ENCODE results near the gene PIRT.
"Not testable (repeated sequence)": the region's sequence is repeated elsewhere in the genome, so short reads cannot be mapped to it uniquely, and the experiment has no call there.

PIRT gene

DNA sequence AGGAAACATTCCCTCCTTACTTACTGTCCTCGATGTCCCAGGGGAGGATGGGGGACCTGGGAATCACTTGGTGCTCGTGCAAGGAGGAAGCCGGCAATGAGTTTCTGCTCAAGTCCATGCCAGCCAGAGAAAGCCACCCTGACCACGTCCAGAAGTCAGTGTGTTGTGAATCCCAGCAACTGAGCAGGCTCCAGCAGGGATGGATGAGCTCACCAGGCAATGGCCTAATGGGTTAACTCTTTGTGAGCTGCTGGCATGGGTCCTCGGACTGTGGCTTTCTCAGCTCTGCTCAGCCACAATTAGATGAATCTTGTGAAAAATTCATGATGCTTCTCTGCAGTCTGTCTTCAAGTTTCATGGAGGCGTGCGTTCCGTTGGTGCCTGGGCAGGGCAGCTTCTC is at the start of gene PIRT:
PIRT (minus strand) TSS at position 167 of the 400 bp plus-strand sequence. CDS start 12,442 bp downstream, outside the sequence.
- no peak for FAIRE-seq

DNA sequence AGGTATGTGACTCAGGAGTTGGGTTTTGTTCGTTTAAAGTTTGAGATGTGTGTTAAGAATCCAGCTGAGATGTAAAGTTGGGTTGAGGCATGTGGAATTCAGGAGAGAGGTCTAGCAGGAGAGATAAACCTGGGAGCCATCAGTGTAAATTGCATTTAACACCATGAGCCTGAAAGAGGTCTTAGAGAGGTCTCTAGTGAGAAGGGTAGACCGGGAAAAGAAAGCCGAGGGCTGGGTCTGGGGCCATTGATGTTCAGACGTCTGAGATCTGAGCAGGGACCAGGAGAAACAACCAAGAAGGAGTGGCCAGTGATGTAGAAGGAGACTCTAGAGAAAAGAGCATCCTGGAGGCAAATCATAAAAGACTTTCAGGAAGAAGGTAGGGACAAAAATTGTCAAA is 44.1 kb upstream of the PIRT start:
- no peak for FAIRE-seq

DNA sequence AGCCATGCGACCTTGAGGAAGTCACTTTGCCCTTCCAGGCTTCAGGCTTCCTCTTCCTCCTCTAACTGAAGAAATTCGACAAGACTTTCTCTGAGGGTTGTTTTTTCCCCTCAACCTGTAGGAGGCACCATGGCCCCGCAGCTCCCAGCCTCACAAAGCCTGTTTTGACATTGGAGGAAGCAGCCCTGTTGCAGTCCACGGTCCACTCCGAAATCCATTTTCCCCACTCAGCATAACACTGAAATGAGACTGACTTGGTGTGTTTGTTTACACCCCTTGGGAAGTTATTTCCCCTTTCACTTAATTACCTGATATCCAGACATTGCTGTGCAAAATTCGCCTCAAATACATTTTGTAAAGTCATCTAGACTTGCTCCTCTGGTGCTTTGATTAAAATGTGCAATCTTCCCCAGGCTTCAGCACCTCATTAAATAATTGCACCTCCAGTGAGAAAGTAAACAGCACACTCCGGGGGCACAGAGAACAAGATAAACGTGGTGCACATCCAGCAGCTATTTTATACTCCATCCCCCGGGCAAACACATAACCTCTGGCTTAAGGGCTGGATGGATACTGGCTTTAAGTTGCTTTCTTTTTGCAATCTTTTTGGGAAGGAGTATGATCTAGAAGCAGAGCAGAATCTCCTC is 41.4 kb upstream of the PIRT start:
- no peak for FAIRE-seq

DNA sequence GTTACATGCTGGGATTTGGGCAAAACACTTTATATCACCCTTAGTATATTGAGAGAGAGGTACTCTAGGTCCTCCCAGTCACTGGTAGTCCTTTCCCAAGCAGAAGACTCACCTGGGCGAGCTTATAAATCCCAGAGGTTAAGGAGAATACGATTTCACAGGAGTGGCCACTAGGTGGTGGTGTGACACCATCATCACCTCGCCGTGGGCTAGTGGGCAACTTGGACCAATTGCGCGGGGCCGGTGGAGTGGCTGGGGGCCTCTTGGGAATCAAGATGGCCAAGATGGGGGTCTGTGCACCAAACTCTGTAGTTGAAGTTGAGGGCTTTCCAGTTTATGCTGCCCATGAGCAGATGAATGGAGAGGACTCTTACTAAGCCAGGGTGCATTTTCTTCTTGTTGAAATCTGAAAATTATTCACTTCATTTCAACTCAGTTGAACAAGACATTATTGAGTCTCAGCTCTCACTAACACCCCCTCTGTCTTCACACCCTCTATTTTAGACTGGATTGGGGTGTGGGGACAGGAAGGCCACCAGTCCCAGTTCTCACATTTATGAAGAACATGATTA is 38.2 kb upstream of the PIRT start:
- no peak for FAIRE-seq

DNA sequence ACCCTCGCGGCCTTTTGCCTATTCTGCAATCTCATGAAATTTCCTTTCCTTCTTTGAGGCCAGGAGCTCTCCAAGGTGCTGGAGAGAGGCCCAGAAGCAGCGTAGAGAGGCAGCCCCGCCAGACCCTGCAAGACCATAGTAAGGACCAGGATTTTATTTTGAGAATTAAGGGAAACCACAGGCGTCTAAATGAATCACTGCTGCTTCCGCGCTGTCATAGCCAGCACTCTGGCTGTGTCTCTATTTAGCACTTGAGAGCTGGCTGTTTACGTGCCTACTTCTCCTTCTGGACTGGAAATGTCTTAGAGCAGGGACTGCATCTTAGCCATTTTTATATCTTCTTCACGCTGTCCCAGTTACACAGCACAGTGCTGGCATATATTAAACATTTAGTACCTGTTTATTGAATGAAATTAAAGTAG is 37.6 kb upstream of the PIRT start:
- FAIRE-seq = no peak

DNA sequence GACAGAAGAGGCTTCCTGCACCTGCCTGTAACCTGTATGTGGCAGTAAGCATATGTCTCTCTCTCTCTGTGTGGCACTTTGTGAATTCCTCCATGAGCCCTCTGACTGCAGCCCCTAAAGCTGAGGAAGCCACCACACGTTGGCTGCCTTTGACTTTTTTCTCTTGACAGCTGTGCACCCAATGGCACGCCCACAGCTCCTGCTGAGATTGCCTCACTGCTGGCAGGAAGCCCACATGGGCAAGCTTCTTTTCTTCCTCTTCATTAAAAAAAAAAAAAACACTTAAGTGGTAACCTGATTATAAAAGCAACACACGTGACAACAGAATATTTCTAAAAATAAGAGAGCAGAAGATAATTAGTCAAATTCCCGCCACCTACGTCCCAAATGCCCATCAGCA is 34.0 kb upstream of the PIRT start:
- FAIRE-seq = no peak

DNA sequence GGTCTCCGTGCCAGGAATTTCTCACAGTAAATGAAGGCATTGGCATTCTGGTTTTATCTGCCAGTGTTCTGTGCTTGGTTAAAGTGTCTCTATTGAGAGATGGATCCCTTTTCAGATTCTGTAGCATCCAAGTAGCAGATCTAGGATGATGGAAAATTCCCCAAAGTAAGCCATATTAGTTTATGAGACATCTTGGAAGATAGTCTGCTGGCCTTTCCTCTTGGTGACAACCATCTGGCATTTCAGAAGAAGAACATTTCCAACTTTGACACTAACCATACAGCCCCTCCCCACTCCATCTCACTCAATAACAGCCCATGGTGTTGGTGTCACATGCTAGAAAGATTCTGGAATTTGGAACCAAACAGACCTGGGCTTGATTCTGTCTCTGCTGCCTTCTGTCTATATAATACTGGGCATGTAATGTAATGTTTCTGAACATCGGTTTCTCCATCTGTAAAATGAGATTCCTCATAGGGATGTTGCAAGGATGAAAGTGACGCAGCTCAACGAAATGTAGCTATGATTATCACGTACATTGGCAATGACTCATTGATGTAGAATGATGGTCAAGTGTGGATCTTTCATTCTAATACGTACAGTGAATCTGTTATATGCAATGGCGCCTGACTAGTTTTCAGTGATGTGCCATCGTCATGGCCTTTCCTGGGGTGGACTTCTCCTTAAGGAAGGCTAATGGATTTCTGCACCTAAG is 32.6 kb upstream of the PIRT start:
- no peak for FAIRE-seq

DNA sequence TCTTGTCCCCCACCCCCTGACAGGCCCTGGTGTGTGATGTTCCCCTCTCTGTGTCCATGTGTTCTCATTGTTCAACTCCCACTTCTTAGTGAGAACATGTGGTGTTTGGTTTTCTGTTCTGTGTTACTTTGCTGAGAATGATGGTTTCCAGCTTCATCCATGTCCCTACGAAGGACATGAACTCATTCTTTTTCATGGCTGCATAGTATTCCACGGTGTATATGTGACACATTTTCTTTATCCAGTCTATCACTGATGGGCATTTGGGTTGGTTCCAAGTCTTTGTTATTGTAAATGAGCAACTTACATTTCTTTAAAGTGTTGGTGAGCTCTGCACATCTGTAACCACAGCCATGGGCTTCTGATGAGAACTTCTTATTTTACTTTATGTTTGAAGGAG is 30.9 kb upstream of the PIRT start:
- FAIRE-seq = not testable (repeated sequence)

DNA sequence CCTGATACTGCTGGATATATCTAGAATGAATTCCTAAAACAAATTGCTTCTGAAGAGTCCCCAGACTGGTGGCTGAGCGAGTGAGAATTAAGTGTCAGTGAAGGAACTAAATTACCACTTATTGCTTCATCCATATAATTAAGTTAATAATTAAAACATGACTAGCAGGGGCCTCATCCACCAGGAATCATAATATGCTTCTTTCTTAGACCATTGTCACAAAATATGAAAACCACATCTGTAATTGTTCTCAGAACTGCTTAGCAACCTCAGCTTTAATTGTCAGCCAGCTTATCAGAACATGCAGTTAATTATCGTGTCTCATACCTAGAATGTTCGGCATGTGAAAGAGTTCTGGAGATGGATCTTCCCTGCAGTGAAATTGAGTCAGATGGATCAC is 21.2 kb upstream of the PIRT start:
- no peak for FAIRE-seq

DNA sequence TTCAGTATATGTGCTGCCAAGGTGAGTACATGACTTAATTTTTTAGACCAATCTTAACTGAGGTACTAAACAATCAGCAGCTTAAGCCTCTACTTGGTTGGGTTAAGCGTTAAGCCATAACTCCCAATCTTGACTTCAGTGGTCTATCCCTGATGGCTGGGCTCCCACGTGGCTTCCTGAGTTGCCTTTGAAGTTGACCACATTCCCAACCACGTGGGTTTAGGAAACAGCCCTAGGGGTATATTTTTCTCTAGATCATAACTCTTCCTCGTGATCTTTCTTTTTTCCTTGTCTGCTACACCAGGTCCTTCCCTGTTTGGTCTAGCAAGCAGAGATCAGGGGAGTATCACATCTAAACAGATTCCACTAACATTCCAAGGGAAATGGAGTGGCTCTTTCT is 20.1 kb upstream of the PIRT start:
- FAIRE-seq = no peak

DNA sequence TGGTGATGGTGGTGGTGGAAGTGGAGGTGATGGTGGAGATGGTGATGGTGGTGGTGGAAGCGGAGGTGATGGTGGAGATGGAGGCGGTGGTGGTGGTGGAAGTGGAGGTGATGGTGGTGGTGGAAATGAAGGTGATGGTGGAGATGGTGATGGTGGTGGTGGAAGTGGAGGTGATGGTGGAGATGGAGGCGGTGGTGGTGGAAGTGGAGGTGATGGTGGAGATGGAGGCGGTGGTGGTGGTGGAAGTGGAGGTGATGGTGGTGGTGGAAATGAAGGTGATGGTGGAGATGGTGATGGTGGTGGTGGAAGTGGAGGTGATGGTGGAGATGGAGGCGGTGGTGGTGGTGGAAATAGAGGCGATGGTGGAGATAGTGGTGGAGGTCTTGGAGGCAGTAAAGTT is 8.7 kb upstream of the PIRT start:
- not testable (repeated sequence) for FAIRE-seq

DNA sequence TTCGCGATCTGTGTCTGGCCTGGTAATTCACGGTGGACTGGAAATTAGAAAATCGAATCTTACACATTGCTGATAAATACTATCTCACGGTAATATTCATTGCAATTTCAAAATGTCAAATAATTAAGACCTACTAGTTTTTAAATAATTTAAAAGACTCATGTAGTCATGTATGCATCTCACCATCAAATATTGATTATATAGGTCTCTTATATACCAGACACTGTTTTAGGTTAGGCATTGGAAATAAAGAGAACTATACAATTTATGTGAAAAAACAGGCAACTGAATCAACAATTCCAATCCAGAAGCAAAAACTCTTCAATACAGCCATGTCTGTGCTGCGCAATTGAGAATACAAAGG is 7.5 kb upstream of the PIRT start:
- FAIRE-seq = no peak

DNA sequence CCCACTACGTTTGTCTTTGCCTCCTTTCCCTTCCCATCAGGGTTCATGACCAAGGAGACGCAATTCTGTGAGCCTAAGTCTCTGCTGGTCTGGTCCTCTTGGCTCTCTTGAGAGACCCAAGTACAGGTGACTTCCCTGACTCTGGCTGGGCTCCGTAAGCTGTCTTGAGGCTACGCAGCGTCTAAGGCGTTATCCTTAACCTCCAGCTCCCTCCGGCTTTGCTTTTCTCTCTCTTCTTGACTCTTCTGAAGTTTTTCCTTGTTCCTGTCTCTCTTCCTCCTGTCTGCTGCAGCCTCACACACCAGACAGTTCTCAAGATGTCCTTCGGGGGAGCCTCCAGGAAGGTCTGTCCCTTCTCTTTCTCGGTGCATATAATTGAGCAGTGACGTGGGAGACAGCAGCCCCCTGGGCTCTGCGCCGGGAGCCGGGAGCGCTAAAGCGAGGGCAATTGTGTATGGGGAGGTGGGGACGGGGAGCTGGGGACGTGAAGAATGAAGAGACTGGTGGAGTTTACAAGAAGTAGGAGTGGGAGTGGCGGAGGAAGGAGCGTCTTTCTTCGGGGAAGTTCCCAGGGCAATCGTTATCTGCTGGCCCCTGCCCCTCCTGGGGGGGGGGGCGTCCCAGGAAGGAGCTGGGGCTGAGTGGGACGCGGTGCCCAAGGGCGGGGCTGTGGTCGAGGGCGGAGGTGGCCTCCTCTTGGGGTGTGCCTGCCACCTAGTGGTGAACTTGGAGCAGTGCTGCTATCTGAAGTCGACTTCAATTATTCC is 6.9 kb upstream of the PIRT start:
- FAIRE-seq = no peak

DNA sequence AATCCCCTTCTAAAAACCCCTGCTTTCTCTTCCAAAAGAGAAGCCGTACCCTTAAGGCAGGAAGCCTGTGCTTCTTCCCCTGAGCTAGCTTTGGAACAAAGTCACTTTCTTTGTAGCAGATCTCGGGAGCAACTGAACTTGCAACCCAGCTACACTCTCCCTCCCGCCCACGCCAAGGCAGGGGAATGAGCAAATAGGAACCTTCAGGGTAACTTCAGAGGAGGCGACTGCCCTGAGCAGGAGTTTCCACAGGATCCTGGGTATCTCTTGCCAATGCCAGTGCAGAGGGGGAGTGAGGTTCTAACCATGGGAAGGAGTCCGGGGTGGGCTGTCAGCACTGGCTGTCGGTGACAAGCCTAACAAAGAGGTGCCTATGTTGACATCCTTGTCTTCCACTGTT is 5.9 kb upstream of the PIRT start:
- FAIRE-seq = no peak

DNA sequence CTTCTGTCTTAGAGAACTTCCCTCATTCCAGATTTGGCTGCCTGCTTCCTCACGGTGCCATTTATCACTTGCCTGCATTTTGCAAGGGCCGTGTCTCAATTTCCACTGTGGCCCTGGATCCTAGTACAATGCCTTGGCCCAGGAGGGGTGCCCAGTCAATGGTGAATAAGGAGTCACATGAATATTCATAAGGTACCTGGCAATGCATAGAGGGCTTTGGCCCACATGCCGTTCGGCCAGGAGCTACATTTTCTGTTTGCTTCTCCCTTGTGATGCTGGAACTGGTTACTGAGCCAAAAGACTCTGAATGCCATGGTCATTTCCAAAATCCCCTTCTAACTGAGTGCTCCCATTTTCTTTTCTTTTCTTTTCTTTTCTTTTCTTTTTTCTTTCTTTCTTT is 4.8 kb upstream of the PIRT start:
- FAIRE-seq = no peak

DNA sequence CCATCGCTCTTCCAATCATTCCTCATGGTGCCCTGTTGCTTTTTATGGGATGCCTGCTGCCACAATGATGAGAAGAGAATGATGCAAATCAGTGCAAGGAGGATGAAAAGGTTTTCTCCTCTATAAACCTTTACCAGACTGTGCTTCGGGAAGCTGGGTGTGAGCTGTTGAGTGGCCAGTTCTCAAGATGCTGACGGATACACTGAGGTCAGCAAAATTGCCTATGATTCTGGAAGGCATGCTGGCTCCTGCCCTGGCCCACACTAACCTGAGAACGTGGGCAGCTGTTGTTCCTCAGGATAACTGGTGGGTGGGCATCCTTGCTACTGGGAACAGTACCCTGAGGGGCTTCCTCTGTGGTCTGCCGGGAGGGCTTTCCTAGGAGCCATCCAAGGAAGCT is 795 bp upstream of the PIRT start:
- FAIRE-seq = no peak

DNA sequence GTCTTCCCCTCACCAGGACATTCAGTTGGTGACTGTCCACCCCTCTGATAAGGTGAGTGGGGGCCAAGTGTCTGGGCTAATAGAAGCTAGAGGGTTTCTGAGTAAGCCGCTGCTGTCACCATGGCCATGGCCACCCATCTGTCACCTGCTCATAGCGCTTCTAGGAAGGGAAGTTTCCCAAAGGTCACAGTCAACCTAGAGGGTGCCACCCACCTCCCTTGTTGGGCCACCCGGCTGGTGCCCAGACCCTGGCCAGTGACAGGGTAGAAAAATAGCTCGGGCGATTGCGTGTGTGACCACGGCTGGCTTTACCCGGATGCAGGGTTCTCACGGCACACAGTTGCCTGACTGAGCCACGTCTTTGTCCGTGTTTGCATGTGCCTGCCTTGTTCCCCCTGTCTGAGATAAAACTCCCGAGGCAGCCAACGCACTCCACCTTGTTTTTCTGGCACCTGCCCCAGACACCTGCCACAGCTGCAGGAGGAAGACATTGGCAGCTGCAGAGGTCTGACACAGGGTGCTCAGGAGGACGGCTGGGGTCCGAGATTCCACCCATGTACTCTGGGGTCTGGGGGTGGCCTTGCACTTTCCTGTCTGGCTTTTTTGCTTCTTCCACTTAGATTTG is 809 bp downstream of the PIRT start:
- FAIRE-seq = no peak

DNA sequence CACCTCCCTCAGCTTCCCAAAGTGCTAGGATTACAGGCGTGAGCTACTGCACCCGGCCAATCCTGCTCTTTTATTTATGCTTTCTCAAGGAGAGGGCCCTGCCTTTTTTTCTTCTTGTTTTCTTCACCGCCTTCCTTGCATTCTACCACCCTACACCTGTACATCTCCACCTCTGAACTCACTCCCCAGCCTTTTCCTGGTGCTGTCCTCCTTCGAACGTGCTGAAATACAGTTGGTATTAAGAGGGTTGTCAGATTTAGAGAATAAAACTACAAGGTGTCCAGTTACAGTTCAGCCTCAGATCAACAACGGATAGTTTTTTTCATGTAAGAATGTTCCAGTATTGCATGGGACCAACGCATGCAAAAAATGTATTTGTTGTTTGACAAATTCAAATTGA is 1.7 kb downstream of the PIRT start:
- FAIRE-seq = no peak

DNA sequence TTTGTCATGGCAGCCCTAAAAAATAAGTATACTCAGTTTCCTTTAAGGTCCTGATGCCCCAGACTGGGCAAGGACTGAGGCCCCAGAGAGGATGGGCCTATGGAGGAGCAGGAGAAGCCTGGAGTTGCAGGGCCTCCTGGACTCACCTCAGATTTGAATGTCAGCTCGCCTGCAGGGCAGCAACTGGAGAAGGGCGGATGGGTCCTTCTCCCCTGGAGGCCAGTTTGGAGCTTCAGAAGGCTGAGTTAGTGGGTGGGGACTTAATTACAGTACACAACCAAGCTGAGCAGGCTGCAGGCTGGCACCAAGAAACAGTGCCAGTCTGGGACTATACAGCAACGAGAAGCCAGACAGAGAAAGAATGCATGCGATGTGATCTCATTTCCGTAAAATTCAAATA is 6.2 kb downstream of the PIRT start:
- no peak for FAIRE-seq

DNA sequence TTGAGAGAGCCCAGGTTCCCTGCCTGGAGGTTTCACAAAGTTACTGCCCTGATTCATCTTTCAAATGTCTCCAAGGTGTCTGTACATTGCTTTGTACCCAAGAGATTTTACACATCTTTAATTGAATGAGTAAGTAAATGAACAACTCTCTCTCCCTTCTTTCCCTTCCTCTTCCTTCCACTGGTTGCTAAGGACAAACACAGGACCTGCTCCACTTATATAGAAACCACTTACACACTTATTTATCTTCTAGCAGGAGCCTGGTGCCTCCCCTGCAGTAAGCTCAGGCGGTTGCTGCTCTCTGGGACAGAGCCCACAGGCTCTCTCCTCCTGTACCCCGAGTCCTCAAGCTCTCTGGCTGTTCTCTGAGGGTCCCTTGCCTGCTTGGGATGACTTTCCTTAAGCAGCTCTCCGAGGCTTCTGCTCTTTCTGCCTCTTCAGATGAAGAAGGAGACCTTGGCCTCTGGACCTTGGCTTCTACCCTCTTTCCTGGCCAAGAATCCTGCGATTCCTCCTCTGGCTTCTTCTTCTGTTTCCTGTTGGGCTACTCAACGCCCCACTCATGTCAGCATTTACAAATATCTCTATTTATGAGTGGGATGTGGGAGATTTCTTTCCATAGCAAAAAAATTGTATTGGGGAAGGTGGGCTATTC is 9.9 kb downstream of the PIRT start:
- FAIRE-seq = no peak

DNA sequence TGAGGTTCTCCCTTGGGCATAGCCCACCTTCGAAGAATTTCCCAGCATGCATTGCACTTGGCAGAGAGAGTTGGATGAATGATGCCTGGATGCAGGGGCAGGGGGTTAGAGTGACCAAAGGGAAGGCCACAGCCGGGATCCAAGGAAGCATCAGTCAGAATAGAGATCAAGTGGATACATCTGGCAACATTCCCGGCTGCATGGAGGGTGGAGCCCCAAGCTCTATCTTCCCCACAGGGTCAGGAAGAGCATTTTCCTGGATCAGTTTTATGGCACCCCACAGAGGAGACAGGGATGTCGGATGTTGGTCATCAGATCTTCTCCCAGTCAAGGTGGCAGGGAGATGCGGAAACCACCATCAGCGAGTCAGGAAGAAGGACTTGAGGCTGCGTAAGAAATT is 13.0 kb downstream of the PIRT start:
- no peak for FAIRE-seq

DNA sequence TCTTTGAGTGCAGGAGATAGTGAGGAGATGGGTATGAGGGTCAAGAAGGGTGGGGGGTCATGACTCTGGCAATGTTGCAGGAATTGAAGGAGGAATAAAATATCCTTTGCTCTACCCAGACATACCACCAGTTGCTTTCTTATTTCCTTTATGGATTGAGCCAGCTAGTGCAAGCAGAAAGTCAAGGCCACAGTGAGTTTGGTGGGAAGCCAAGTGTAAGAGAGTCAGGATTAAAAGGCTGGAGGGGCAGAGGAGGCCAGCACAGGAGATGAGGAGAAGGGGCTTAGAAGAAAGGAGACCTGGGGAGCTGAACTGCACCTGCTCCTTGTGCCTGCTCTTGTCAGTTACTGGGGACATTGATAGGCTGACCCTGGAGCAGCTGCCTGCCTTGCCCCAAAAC is 16.1 kb downstream of the PIRT start:
- FAIRE-seq = no peak

DNA sequence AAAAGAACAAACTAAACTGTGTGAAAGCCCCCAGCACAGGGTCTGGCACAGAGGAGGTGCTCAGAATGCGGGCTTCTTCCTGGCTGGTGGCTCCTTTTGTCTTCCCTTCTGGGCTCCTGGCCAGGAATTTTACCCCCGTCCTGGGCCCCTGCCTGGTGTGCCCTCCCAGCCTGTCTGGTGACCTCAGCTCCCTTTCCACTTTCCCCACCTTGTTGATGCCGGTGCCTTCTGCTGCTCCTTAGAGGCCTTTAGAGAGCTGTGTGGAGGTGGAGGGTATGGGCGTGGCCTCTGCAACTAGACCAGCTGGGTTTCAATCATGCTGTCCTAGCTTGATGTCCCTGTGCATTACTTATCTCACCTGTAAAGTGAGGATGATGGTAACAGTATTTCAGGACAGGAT is 16.8 kb downstream of the PIRT start:
- FAIRE-seq = no peak

Data from G401.6 (cell line).